Neural crest cell (in vitro differentiated cells): ENCODE data around the gene MMP24. TPM values are rescaled to one million over a fixed set of nuclear protein-coding genes. Genes with fewer than 3 reads are reported as not detected.

Experiments used
- DNase-seq: peaks from one replicate; pipeline ENCODE4 v3.0.0; 2021; ENCODE audit warnings: low read depth, mixed read lengths, low spot score
- H3K27ac Mint-ChIP-seq: one replicate; pipeline ENCODE4 v1.8.0; 2021; ENCODE audit warnings: mild to moderate bottlenecking, mixed read lengths; ENCODE audit not compliant: unreplicated experiment
- H3K27me3 Mint-ChIP-seq: 2 replicates; pipeline ENCODE4 v1.8.0; 2021; ENCODE audit warnings: low read depth, mild to moderate bottlenecking, mixed read lengths
- H3K36me3 Mint-ChIP-seq: 2 replicates; pipeline ENCODE4 v1.8.0; 2021; ENCODE audit warnings: low read depth, mild to moderate bottlenecking, mixed read lengths
- H3K4me1 Mint-ChIP-seq: 2 replicates; pipeline ENCODE4 v1.8.0; 2021; ENCODE audit warnings: mixed read lengths
- H3K4me3 Mint-ChIP-seq: one replicate; pipeline ENCODE4 v1.8.0; 2021; ENCODE audit warnings: mild to moderate bottlenecking, mixed read lengths
- H3K9me3 Mint-ChIP-seq: 2 replicates; pipeline ENCODE4 v1.8.0; 2021; ENCODE audit warnings: mixed read lengths
- CTCF ChIP-seq: fragments of 200-600 bp; sonication (generic); conservative IDR thresholded peaks from 2 replicates; pipeline ENCODE4 v1.5.0; 2021; ENCODE audit warnings: antibody characterized with exemption, mild to moderate bottlenecking
- total RNA-seq: library from RNA; stranded (reverse); gene quantifications from 2 replicates; pipeline ENCODE4 v1.2.1, GENCODE V29; 2021

MMP24 gene
- total RNA-seq, 1 donor from 2014 or later: 2.9 TPM

- Mint-ChIP-seq H3K4me1 (no peaks in the 10 kb centered on the region), H3K27me3 (no peaks in the 10 kb centered on the region), H3K4me3 (no peak overlapping the region), H3K27ac (peak overlapping the region; percentile 51), H3K9me3 (no peaks in the 10 kb centered on the region), H3K36me3 (peaks cover 2% of the 10 kb centered on the region)
- no peak for TF ChIP-seq CTCF
- DNase-seq: no peak
Observed at GRCh38 chr20:35318502-35319157, 92.1 kb downstream of the MMP24 start.

- Mint-ChIP-seq H3K36me3 (peaks cover 2% of the 10 kb centered on the region), H3K9me3 (no peaks in the 10 kb centered on the region), H3K27ac (no peak overlapping the region), H3K4me1 (no peaks in the 10 kb centered on the region), H3K27me3 (no peaks in the 10 kb centered on the region), H3K4me3 (no peak overlapping the region)
- TF ChIP-seq CTCF: no peak
- no peak for DNase-seq
Observed at GRCh38 chr20:35319192-35319870, 92.8 kb downstream of the MMP24 start.

- Mint-ChIP-seq H3K36me3 (peaks cover 2% of the 10 kb centered on the region), H3K9me3 (no peaks in the 10 kb centered on the region), H3K27me3 (no peaks in the 10 kb centered on the region), H3K4me3 (no peak overlapping the region), H3K27ac (no peak overlapping the region), H3K4me1 (no peaks in the 10 kb centered on the region)
- TF ChIP-seq CTCF: no peak
- DNase-seq: no peak
Observed at GRCh38 chr20:35319871-35320197, 93.3 kb downstream of the MMP24 start.

- TF ChIP-seq CTCF: no peak
- peak overlapping the region; percentile 29 for H3K27ac Mint-ChIP-seq
- peaks cover 5% of the 10 kb centered on the region for H3K36me3 Mint-ChIP-seq
- no peak for DNase-seq
- H3K4me3 Mint-ChIP-seq: no peak overlapping the region
- peaks cover 3% of the 10 kb centered on the region for H3K4me1 Mint-ChIP-seq
- H3K27me3 Mint-ChIP-seq: no peaks in the 10 kb centered on the region
- H3K9me3 Mint-ChIP-seq: no peaks in the 10 kb centered on the region
Observed at GRCh38 chr20:35320396-35321126, 94.1 kb downstream of the MMP24 start.

- Mint-ChIP-seq H3K4me3 (no peak overlapping the region), H3K27ac (peak overlapping the region; percentile 94), H3K4me1 (peaks cover 27% of the 10 kb centered on the region), H3K36me3 (peaks cover 5% of the 10 kb centered on the region), H3K9me3 (no peaks in the 10 kb centered on the region), H3K27me3 (no peaks in the 10 kb centered on the region)
- TF ChIP-seq CTCF: no peak
- DNase-seq: no peak
Observed at GRCh38 chr20:35325401-35325800, 98.9 kb downstream of the MMP24 start.
